ENCODE results near the gene HS6ST1.

The HS6ST1 gene

DNA sequence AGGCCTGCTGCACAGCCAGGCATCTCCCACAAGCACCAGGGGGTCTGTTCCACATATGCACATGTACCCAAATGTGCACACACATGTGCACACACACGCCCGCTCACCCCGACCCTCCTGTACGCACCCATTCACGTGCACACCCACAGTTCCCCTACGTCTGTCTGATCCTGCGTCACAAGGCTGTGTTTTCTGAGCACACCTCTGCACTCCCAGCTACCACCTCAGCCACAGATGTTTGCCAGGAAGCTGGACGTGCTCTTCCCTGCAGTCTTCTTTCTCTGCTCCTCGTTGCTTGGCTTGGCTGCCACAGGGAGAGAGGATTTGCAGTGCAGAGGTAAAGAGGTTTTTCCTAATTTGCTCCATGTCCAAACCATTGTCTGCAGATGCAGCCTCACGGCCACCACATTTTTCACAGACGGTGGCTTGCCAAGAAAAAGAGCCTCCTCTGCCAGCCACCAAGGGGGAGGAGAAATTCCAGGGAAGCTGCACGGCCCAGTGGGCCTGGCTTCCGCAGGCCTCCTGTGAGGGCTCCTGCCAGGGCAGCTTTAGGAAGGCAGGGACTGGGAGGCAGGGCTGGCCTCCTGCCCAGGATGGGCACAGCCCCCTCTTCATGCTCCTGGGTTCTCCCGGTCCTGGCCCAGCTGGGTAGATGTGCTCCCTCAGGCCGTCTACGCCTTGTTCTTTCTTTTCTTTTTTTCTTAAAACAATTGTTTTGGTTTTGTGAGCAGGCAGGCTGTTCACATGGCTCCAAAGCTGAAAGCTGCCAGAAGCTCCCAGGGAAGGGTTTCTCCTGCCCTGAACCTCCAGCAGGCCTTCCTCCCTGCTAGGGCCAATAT is 29.3 kb upstream of the HS6ST1 start:
- DNase-seq, result peak; percentile 81

DNA sequence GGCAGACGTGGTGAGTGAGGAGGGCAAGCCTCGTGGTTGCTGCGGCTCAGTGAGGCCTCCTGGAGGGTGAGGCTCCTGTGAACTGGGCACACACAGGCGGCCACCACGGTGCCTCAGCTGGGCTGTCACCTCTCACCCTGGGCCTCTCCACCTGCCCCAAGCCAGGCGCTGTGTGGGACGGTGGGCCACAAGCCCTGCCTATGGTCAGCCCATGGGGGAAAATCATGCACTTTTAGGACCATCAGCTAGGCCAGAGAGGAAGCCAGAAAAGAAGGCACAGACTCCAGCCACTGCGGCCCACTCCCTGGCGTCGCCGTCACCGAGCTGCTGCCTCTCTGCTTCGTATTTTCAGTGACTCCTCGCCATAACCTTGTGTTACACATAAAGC is 28.5 kb upstream of the HS6ST1 start:
- no peak for DNase-seq

DNA sequence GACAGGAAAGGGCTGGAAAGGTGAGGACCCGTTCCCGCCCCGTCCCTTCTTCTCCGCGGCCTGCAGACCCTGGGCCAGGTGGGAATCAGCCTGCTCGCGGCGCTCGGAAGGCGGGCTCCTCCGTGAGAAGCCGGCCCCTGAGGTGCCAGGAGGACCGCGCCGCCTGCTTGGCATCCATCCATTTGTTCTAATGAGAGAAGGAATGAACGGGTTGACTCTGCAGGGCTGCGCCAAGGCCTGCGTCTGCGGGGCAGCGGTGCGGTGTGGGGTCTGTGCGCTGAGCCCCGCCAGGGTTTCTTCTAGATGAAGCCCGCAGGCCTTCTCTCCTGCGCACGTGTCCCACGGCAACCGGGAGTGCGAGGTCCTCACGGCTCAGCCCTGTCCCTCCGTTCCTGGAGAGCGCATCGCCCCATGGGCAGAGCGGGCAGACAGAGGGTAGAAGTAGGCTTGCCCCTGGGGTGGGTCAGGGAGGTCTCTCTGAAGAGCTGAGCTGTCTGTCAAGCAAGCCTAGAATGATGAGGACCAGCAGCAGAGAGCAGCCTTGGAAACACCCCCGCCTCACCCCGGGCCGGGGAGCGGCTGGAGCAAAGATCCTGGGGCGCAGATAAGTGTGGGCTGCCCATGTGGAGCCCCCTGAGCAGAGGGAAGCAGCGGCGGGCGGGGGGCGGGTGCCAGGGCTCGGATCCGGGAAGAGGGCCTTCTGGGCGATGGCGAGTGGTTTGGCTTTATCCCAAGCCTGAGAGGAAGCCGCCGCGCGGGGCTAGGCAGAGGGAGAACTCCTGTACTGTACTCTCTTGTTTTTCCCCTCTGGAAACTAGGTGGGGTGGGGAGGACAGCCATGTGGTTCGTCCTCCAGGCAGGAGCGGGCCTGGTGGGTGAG is 27.9 kb upstream of the HS6ST1 start:
- DNase-seq, result no peak

DNA sequence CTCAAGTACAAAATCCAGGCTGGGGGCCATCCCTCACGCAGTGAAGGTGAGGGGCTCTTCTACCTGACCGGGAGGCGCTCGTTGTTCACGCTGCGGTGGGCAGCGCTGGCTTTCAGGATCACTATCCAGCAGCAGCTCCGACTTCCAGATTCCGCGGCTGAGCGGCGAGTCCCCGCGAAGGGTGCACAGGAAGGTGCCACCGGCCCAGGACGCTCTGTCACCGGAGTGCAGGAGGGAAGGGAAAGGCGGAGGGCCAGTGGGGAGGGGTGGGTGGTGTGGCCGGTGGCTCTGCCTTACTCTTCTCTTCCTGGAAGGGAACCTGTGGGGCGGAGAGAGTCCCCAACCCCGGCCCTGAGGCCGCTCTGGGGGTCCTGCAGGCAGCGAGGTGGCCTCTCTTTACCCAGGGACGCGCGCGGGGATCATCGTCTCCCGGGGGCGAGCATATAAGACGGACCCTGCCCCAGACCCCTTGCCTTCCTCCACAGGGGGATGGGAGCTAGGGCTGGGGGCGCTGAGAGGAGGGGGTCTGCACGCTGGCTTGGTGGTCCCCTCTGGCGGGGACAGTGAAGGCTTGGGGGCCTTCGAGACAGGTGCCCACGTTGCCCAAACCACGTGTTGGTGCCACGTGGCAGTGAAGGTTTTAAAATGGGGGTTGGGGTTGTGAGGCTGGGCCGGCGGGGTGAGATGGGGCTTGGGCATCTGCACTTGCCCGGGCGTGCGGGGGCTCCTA is 26.9 kb upstream of the HS6ST1 start:
- DNase-seq, result no peak

GRCh38 chr2:128344101-128344500 is 25.4 kb upstream of the HS6ST1 start:
- DNase-seq, result no peak

DNA sequence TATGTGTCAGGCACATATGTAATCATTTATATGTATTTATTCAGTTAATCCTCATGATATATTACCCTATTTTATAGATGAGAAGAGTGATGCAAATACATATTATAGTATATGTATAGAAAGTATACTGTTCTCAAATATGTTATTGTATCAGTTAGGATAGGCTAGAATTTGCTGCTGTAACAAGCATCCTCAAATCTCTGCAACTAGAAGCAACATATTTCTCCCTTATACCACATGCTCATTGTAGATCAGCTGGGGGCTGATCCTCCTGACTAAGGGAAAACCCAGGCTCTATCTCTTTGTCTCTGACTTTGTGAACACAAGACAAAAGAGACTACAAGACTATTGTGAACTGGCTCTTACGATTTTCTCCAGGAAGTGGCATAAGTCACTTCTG is 24.8 kb upstream of the HS6ST1 start:
- DNase-seq, result no peak

GRCh38 chr2:128342550-128342949 is 23.9 kb upstream of the HS6ST1 start:
- no peak for DNase-seq

GRCh38 chr2:128341621-128342020 is 23.0 kb upstream of the HS6ST1 start:
- no peak for DNase-seq

DNA sequence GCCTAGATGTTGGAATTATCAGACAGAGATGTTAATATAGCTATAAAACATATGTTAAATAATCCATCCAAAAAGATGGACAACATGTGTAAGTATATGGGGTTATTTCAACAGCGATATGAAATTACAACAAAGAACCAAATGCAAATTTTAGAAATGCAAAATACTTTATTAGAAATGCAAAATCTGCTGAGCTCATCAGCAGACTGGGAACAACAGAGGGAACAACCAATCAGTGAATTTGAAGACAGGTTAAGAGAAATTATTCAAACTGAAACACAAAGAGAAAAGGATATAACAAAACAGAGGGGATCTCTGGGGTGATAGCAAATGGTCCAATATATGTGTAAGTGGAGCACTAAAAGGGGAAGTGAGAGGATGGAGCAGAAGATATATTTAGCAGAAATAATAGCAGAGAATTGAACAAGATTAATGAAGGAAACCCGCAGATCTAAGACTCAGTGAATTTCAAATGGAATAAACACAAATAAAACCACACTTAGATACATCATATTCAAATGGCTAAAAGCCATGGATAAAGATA is 13.5 kb upstream of the HS6ST1 start:
- DNase-seq, result no peak

- DNase-seq, result no peak
Observed at GRCh38 chr2:128330583-128330982, 11.9 kb upstream of the HS6ST1 start.

DNA sequence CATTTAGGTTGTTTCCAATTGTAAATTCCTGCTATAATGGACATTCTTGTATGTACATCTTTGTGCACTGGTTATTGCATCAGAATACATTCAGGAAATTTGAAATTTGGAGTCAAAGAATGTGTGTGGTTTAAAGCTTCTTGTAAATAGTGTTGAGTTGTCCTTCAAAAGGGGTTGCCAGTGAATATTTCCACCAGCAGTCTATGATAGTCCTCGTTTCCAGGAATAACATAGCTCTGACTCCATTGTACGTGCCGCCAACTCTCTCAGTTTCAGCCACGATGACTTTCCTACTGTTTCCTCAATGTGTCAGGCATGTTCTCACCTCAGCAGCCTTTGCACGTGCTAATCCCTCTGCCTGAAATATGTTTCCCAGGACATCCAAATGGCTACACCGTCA is 10.9 kb upstream of the HS6ST1 start:
- DNase-seq, result no peak

- DNase-seq, result no peak
Observed at GRCh38 chr2:128327180-128327964, 8.7 kb upstream of the HS6ST1 start.

DNA sequence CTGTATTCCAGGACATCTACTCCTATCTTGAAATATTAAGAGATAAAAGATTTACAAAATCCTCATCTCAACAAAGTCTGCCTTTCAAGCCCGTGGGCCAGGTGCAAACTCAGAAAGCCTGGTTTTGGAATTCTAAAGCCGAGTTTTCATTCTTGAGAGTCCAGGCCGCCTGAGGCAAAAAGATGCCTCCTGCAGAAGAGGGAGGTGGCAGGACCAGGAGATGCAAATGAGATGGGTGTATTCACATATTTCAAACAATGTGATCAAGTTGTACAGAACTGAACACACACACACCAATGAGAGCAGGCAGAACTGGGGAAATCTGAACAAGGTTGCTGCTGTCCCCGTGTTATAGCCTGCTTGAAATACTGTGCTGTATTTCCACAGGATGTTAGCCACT is 7.7 kb upstream of the HS6ST1 start:
- DNase-seq, result no peak

GRCh38 chr2:128325611-128326181 is 7.0 kb upstream of the HS6ST1 start:
- no peak for DNase-seq

- DNase-seq, result no peak
Observed at GRCh38 chr2:128324897-128325410, 6.3 kb upstream of the HS6ST1 start.

- DNase-seq, result no peak
Observed at GRCh38 chr2:128324008-128324896, 5.6 kb upstream of the HS6ST1 start.

GRCh38 chr2:128323555-128323931 is 4.9 kb upstream of the HS6ST1 start:
- DNase-seq, result no peak

DNA sequence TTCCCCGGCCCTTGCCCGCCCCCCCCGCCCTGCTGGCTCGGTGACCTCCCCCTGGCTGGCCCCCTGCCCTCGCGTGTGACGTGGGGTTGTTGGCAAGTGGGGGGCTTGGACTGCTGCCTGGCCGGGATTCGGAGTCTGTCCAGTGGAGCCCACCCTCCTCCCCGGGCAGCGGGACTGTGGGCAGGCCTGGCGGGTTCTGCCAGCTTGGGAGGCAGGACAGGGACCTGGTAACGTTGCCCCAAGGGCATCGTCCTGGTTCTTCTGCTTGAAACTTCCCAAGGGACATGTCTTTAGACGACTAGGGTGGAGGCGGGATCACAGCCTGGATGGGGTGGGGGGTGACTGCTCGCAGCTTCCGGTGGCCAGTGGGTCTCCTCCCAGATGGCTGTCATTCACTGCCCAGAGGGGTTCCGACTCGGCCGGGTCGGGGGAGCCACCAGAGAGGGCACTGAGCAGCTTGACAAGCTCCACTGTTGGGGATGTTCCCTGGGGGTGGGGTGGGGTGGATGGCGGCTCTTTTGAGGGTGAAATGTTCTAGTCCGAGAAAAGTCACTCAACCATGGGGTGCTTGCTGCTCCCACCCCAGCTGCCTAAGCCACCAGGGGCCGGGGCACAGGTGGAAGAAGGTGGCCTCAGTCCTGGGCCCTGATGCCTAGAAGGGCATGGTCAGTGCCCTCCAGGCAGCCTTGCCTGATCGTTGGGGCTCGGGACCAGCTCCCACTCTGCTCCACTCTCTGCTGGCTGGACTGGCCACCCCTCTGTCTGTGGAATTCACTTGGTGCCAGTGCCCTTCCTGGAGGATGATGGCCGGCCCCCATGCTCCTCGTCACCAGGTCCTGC is 4.3 kb upstream of the HS6ST1 start:
- peak; percentile 45 for DNase-seq

Data from eye (tissue), 1 donor.